ENCODE data around the gene CDYL. TPM values are rescaled to one million over a fixed set of nuclear protein-coding genes. Genes with fewer than 3 reads are reported as not detected.

CDYL gene
- total RNA-seq, 2 experiments from 2014 or later: 31.1 to 31.2 TPM

DNA sequence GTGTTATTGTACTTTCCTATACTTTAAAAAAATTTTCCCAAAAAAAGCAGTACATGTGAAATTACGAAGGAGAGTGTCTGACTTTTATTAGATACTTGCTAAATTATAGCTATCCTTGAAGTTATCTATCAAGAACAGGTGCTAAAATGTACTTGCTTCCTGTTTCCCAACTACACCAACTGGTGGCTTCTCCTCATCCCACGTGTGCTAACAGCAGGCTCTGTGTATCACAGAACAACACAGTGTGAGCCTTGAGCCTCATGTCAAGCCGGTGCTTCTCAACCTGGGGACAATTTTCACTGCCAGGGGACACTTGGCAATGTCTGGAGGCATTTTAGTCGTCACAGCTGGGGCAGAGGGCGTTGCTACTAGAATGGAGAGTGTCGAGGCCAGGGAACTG lies 36.2 kb upstream of the CDYL start:
- peaks cover 6% of the 10 kb centered on the region for H3K27me3 Mint-ChIP-seq
- ATAC-seq (no peak), DNase-seq (no peak)
- no peak overlapping the region for H3K27ac Mint-ChIP-seq
- H3K9me3 Mint-ChIP-seq: no peaks in the 10 kb centered on the region
- H3K36me3 Mint-ChIP-seq (ENCODE audit: low read depth): no peaks in the 10 kb centered on the region
- H3K4me3 Mint-ChIP-seq: no peak overlapping the region
- CTCF ChIA-PET: no interaction called here
- POLR2A ChIA-PET: no interaction called here
- no peaks in the 10 kb centered on the region for H3K4me1 Mint-ChIP-seq (ENCODE audit: low read depth)
- intact Hi-C loops (cut with micrococcal nuclease): no loop called here
- TF ChIP-seq, protein P1, sequence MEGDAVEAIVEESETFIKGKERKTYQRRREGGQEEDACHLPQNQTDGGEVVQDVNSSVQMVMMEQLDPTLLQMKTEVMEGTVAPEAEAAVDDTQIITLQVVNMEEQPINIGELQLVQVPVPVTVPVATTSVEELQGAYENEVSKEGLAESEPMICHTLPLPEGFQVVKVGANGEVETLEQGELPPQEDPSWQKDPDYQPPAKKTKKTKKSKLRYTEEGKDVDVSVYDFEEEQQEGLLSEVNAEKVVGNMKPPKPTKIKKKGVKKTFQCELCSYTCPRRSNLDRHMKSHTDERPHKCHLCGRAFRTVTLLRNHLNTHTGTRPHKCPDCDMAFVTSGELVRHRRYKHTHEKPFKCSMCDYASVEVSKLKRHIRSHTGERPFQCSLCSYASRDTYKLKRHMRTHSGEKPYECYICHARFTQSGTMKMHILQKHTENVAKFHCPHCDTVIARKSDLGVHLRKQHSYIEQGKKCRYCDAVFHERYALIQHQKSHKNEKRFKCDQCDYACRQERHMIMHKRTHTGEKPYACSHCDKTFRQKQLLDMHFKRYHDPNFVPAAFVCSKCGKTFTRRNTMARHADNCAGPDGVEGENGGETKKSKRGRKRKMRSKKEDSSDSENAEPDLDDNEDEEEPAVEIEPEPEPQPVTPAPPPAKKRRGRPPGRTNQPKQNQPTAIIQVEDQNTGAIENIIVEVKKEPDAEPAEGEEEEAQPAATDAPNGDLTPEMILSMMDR (IDR thresholded peaks at IDR 0.05): no peak

GRCh38 chr6:4743062-4743461 lies 33.1 kb upstream of the CDYL start:
- no peaks in the 10 kb centered on the region for H3K36me3 Mint-ChIP-seq (ENCODE audit: low read depth)
- H3K4me3 Mint-ChIP-seq: no peak overlapping the region
- ATAC-seq: no peak
- TF ChIP-seq, protein P1 (IDR thresholded peaks at IDR 0.05): no peak
- H3K4me1 Mint-ChIP-seq (ENCODE audit: low read depth): no peaks in the 10 kb centered on the region
- ChIA-PET POLR2A (no interaction called here), CTCF (no interaction called here)
- H3K27me3 Mint-ChIP-seq: peaks cover 2% of the 10 kb centered on the region
- intact Hi-C loops (cut with micrococcal nuclease): no loop called here
- no peak overlapping the region for H3K27ac Mint-ChIP-seq
- H3K9me3 Mint-ChIP-seq: no peaks in the 10 kb centered on the region
- DNase-seq: no peak

DNA sequence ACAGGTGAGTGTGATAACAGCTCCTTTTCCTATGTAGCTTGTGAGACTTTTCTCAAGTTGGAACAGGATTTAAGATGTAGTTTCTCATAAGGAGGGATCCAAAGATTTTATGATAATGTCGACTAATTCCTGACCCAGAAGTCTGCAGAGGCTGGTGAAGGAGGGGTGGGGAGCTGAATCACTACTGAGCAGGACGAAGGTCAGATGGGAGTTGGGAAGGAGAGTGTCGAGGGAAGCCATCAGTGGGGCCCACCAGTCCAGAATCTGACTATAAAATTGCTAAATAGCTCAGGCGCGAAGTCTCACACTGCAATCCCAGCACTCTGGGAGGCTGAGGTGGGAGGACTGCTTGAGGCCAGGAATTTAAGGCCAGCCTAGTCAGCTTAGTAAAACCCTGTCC lies 32.3 kb upstream of the CDYL start:
- POLR2A ChIA-PET: no interaction called here
- Mint-ChIP-seq H3K4me1 (ENCODE audit: low read depth) (no peaks in the 10 kb centered on the region), H3K36me3 (ENCODE audit: low read depth) (no peaks in the 10 kb centered on the region), H3K27me3 (no peaks in the 10 kb centered on the region), H3K4me3 (no peak overlapping the region), H3K27ac (no peak overlapping the region), H3K9me3 (no peaks in the 10 kb centered on the region)
- DNase-seq (no peak), ATAC-seq (no peak)
- intact Hi-C loops (cut with micrococcal nuclease): no loop called here
- TF ChIP-seq, protein P1 (IDR thresholded peaks at IDR 0.05): no peak
- CTCF ChIA-PET: no interaction called here

DNA sequence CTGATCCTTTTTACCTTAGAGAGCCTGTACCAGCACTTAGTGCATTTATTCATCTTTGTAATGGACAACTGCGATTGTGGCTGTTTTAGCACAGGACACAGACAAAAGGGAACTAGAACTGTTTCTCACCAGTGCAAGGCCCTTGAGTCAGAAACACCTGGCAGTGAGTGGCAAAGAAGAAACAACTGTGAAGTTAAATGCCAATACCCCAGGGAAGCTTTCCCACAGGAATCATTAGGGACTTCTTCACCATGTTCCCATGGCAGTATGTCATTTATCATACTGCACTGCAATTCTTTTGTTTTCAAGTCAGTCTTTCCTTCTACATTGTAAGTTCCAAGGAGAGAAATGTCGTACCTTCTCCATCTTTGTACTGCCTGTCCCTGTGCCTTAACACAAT lies 28.6 kb upstream of the CDYL start:
- CTCF ChIA-PET: interaction anchor here (1.2 kb wide), 1 partner anchor 13 kb away, joined by 3 read pairs; no protein-coding TSS in a partner anchor
- intact Hi-C loops (cut with micrococcal nuclease): no loop called here
- Mint-ChIP-seq H3K27ac (no peak overlapping the region), H3K4me3 (no peak overlapping the region), H3K4me1 (ENCODE audit: low read depth) (no peaks in the 10 kb centered on the region), H3K36me3 (ENCODE audit: low read depth) (no peaks in the 10 kb centered on the region), H3K27me3 (no peaks in the 10 kb centered on the region), H3K9me3 (no peaks in the 10 kb centered on the region)
- TF ChIP-seq, protein P1 (IDR thresholded peaks at IDR 0.05): no peak
- DNase-seq (no peak), ATAC-seq (no peak)
- POLR2A ChIA-PET: interaction anchor here (0.6 kb wide), 1 partner anchor 1033 kb away, joined by 4 read pairs; no protein-coding TSS in a partner anchor

- no peak for DNase-seq
- no peak for ATAC-seq
- CTCF ChIA-PET: no interaction called here
- no peaks in the 10 kb centered on the region for H3K36me3 Mint-ChIP-seq (ENCODE audit: low read depth)
- no peaks in the 10 kb centered on the region for H3K4me1 Mint-ChIP-seq (ENCODE audit: low read depth)
- TF ChIP-seq, protein P1 (IDR thresholded peaks at IDR 0.05): no peak
- POLR2A ChIA-PET: no interaction called here
- H3K27ac Mint-ChIP-seq: no peak overlapping the region
- intact Hi-C loops (cut with micrococcal nuclease): no loop called here
- no peaks in the 10 kb centered on the region for H3K9me3 Mint-ChIP-seq
- H3K4me3 Mint-ChIP-seq: no peak overlapping the region
- peaks cover 8% of the 10 kb centered on the region for H3K27me3 Mint-ChIP-seq
Observed at GRCh38 chr6:4751823-4752464, 24.3 kb upstream of the CDYL start.

All from activated CD8-positive, alpha-beta T cell treated with anti-CD3 and anti-CD28 coated beads for 36 hours (primary cell).